MM.1S (cell line): ENCODE data around the gene NINJ2.

ENCODE experiments used
- DNase-seq: peaks from one replicate; pipeline ENCODE4 v3.0.0-alpha.2; 2015
- H2AFZ ChIP-seq: fragments of 300-600 bp; sonication (generic); 2 replicates; pipeline ENCODE4 v1.6.0; 2016; ENCODE audit warnings: antibody characterized with exemption, low read length
- H3F3A ChIP-seq: fragments of 300-600 bp; sonication (generic); 2 replicates; pipeline ENCODE4 v1.6.1; 2016; ENCODE audit warnings: mild to moderate bottlenecking, antibody characterized with exemption, low read length, moderate library complexity, mixed read lengths; ENCODE audit not compliant: insufficient read depth
- H3K27ac ChIP-seq: fragments of 300-600 bp; sonication (generic); 2 replicates; pipeline ENCODE4 v1.5.1; 2016; ENCODE audit warnings: mild to moderate bottlenecking, low read length
- H3K27me3 ChIP-seq: fragments of 300-600 bp; sonication (generic); replicated peaks from 2 replicates; pipeline ENCODE4 v1.6.0; 2016; ENCODE audit warnings: low read length; ENCODE audit not compliant: insufficient read depth
- H3K36me3 ChIP-seq: fragments of 300-600 bp; sonication (generic); replicated peaks from 2 replicates; pipeline ENCODE4 v1.6.1; 2016; ENCODE audit warnings: mild to moderate bottlenecking, low read length, mixed read lengths; ENCODE audit not compliant: insufficient read depth
- H3K4me1 ChIP-seq: fragments of 300-600 bp; sonication (generic); 2 replicates; pipeline ENCODE4 v1.6.1; 2016; ENCODE audit warnings: low read length, mixed read lengths
- H3K4me2 ChIP-seq: fragments of 300-600 bp; sonication (generic); 2 replicates; pipeline ENCODE4 v1.6.0; 2016; ENCODE audit warnings: low read depth, low read length
- H3K4me3 ChIP-seq: fragments of 300-600 bp; sonication (generic); 2 replicates; pipeline ENCODE4 v1.5.1; 2016; ENCODE audit warnings: low read length, mixed read lengths
- H3K79me2 ChIP-seq: fragments of 300-600 bp; sonication (generic); 2 replicates; pipeline ENCODE4 v1.6.1; 2016; ENCODE audit warnings: mixed run types, low read length, mixed read lengths
- H3K9ac ChIP-seq: fragments of 300-600 bp; sonication (generic); 2 replicates; pipeline ENCODE4 v1.6.1; 2016; ENCODE audit warnings: low read length, mixed read lengths
- H3K9me2 ChIP-seq: fragments of 300-600 bp; sonication (generic); replicated peaks from 2 replicates; pipeline ENCODE4 v1.6.1; 2016; ENCODE audit warnings: mild to moderate bottlenecking, low read length, mixed read lengths; ENCODE audit not compliant: insufficient read depth
- H3K9me3 ChIP-seq: fragments of 300-600 bp; sonication (generic); replicated peaks from 2 replicates; pipeline ENCODE4 v1.6.1; 2016; ENCODE audit warnings: mild to moderate bottlenecking, low read length, mixed read lengths; ENCODE audit not compliant: insufficient read depth
- H4K20me1 ChIP-seq: fragments of 300-600 bp; sonication (generic); 2 replicates; pipeline ENCODE4 v1.6.1; 2016; ENCODE audit warnings: mild to moderate bottlenecking, low read length, moderate library complexity, mixed read lengths; ENCODE audit not compliant: insufficient read depth
- CTCF ChIP-seq: fragments of 300-600 bp; sonication (generic); IDR thresholded peaks from 2 replicates; pipeline ENCODE4 v1.5.1; 2016; ENCODE audit warnings: antibody characterized with exemption, low read length, mixed read lengths
- EZH2 ChIP-seq: fragments of 300-600 bp; sonication (generic); optimal IDR thresholded peaks from 2 replicates; pipeline ENCODE3; 2017; ENCODE audit warnings: low read depth, mild to moderate bottlenecking, antibody characterized with exemption, low read length, mixed read lengths
- EZH2phosphoT487 ChIP-seq: fragments of 300-600 bp; sonication (generic); IDR thresholded peaks from 2 replicates; pipeline ENCODE4 v1.6.1; 2018; ENCODE audit warnings: antibody characterized with exemption, low read length

The NINJ2 gene

GRCh38 chr12:591167-592023 lies 71.8 kb downstream of the NINJ2 start:
- no peak for DNase-seq
- H3K4me1 ChIP-seq = no peaks in the 10 kb centered on the region
- H2AFZ ChIP-seq = no peak overlapping the region
- no peaks in the 10 kb centered on the region for H3K9me3 ChIP-seq
- H3F3A ChIP-seq = no peaks in the 10 kb centered on the region
- no peak overlapping the region for H3K9ac ChIP-seq
- no peaks in the 10 kb centered on the region for H3K36me3 ChIP-seq
- TF ChIP-seq CTCF = peak; percentile 3; the same call in 1 of the 2 replicates
- TF ChIP-seq EZH2 = no peak
- no peak for TF ChIP-seq EZH2phosphoT487
- no peaks in the 10 kb centered on the region for H4K20me1 ChIP-seq
- no peak overlapping the region for H3K4me2 ChIP-seq
- no peak overlapping the region for H3K27ac ChIP-seq
- H3K79me2 ChIP-seq = no peaks in the 10 kb centered on the region
- H3K4me3 ChIP-seq = no peak overlapping the region
- no peaks in the 10 kb centered on the region for H3K9me2 ChIP-seq
- no peaks in the 10 kb centered on the region for H3K27me3 ChIP-seq

- H3K9me2 ChIP-seq = no peaks in the 10 kb centered on the region
- H3K4me3 ChIP-seq = no peak overlapping the region
- no peaks in the 10 kb centered on the region for H3K27me3 ChIP-seq
- no peaks in the 10 kb centered on the region for H3K36me3 ChIP-seq
- no peaks in the 10 kb centered on the region for H3K4me1 ChIP-seq
- no peaks in the 10 kb centered on the region for H4K20me1 ChIP-seq
- no peaks in the 10 kb centered on the region for H3K79me2 ChIP-seq
- H3K4me2 ChIP-seq = no peak overlapping the region
- no peak overlapping the region for H3K27ac ChIP-seq
- H3F3A ChIP-seq = no peaks in the 10 kb centered on the region
- no peak overlapping the region for H3K9ac ChIP-seq
- H2AFZ ChIP-seq = no peak overlapping the region
- TF ChIP-seq CTCF (no peak), EZH2 (no peak), EZH2phosphoT487 (no peak)
- H3K9me3 ChIP-seq = no peaks in the 10 kb centered on the region
- DNase-seq = no peak
These were observed 73.0 kb downstream of the NINJ2 start for GRCh38 chr12:590206-590750.

GRCh38 chr12:588646-589045 lies 74.6 kb downstream of the NINJ2 start:
- no peaks in the 10 kb centered on the region for H3F3A ChIP-seq
- H3K9ac ChIP-seq = no peak overlapping the region
- H3K4me3 ChIP-seq = no peak overlapping the region
- no peaks in the 10 kb centered on the region for H3K27me3 ChIP-seq
- H3K79me2 ChIP-seq = no peaks in the 10 kb centered on the region
- no peak overlapping the region for H2AFZ ChIP-seq
- no peaks in the 10 kb centered on the region for H3K4me1 ChIP-seq
- TF ChIP-seq EZH2 = no peak
- no peak for TF ChIP-seq CTCF
- no peak for TF ChIP-seq EZH2phosphoT487
- no peaks in the 10 kb centered on the region for H3K9me2 ChIP-seq
- no peaks in the 10 kb centered on the region for H4K20me1 ChIP-seq
- H3K4me2 ChIP-seq = no peak overlapping the region
- DNase-seq = no peak
- no peak overlapping the region for H3K27ac ChIP-seq
- no peaks in the 10 kb centered on the region for H3K9me3 ChIP-seq
- no peaks in the 10 kb centered on the region for H3K36me3 ChIP-seq
